Sigmoid colon (tissue), 4 donors: ENCODE data around the gene NCSTN.

Experiments
- CTCF ChIP-seq, 4 experiments: fragments of 450-650 bp in 3 of 4; fragments of 200-600 bp in 1 of 4; IDR thresholded peaks; one replicate each; pipeline ENCODE4 v1.5.1; 2016 to 2019; ENCODE audit warnings: antibody characterized with exemption in 4 of 4, mild to moderate bottlenecking in 3 of 4, moderate library complexity in 2 of 4
- EP300 ChIP-seq, 4 donors: sonication (generic); formaldehyde crosslinking; IDR thresholded peaks; one replicate each; pipeline ENCODE4 v1.6.1; 2017; ENCODE audit warnings: antibody characterized with exemption in 4 of 4
- POLR2A ChIP-seq, 2 donors: fragments of 450-650 bp; IDR thresholded peaks; one replicate each; pipeline ENCODE4 v1.6.1; 2016; ENCODE audit warnings: antibody characterized with exemption in 2 of 2, mild to moderate bottlenecking in 2 of 2, moderate library complexity in 2 of 2
- POLR2AphosphoS5 ChIP-seq, 4 donors: sonication (generic); formaldehyde crosslinking; IDR thresholded peaks; one replicate each; pipeline ENCODE4 v1.6.1; 2017; ENCODE audit warnings: antibody characterized with exemption in 4 of 4

GRCh38 chr1:160326418-160326817 is 16.8 kb upstream of the NCSTN start:
- TF ChIP-seq CTCF (IDR thresholded peaks at IDR 0.05) (no peak), POLR2AphosphoS5 (IDR thresholded peaks at IDR 0.05) (no peak), POLR2A (IDR thresholded peaks at IDR 0.05) (no peak), EP300 (IDR thresholded peaks at IDR 0.05) (no peak)
